HTR-8/SVneo (cell line): ENCODE measurements around the gene TREML1.
"Not testable (repeated sequence)": the region's sequence is repeated elsewhere in the genome, so short reads cannot be mapped to it uniquely, and the experiment has no call there.

Source experiments
- DNase-seq: peaks from one replicate; pipeline ENCODE4 v3.0.0; 2011; ENCODE audit warnings: low spot score, mixed read lengths; ENCODE audit not compliant: insufficient read length
- FAIRE-seq: peaks from 2 replicates; lab custom pipeline; 2011; peaks lifted over from hg19 to GRCh38; lab: Jason Lieb, UNC

The TREML1 gene, protein sequence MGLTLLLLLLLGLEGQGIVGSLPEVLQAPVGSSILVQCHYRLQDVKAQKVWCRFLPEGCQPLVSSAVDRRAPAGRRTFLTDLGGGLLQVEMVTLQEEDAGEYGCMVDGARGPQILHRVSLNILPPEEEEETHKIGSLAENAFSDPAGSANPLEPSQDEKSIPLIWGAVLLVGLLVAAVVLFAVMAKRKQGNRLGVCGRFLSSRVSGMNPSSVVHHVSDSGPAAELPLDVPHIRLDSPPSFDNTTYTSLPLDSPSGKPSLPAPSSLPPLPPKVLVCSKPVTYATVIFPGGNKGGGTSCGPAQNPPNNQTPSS

DNA sequence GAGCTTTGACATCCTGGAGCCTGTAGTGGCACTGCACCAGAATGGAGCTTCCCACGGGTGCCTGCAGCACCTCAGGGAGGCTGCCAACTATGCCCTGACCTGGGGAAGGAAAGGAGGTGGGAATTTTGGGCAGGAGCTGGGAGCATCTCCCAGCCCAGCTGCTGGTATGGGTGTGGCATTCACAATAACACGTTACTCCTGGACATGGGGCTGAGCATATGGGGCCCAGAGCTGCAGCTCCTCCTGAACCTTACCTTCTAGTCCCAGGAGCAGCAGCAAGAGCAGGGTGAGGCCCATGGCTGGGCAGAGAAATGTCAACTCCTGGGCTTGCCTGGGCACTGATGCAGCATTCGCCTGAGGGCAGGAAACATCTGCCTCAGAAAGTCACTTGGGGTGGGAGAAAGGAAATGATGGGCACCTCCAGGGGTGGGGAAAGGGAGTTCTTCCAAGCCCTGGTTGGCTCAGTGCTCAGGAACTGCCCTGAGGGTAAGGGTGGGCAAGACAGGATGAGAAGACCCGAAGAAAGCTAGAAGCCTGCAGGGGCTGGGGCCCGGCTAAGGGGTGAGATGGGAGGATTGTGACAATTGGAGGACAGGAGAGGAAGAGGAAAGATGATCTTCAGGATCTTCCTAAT, at the start of gene TREML1:
TSS of gene TREML1 (minus strand) at position 356 of the 634 bp plus-strand sequence. CDS start at position 297, 59 bp downstream.
- FAIRE-seq = no peak
- no peak for DNase-seq

DNA sequence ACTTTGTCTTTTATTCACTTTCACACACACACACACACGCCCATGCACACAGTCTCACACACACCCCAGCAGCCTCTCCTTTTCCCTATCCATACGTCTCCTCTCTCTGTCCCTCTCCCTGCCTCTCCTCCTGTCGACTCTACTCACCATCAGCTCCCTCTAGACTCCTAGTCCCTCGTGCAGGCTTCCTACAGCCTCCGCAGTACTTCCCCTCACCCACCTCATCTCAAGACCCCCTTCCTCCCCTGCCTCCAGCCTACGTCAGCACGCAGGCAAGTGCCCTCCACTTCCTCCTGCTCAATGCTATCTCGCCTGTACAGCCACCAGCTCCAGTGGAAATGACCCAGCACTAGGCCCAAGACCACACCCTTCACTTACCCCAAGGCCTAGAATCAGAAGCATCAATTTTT, 47.6 kb upstream of the TREML1 start:
- DNase-seq (no peak), FAIRE-seq (no peak)

DNA sequence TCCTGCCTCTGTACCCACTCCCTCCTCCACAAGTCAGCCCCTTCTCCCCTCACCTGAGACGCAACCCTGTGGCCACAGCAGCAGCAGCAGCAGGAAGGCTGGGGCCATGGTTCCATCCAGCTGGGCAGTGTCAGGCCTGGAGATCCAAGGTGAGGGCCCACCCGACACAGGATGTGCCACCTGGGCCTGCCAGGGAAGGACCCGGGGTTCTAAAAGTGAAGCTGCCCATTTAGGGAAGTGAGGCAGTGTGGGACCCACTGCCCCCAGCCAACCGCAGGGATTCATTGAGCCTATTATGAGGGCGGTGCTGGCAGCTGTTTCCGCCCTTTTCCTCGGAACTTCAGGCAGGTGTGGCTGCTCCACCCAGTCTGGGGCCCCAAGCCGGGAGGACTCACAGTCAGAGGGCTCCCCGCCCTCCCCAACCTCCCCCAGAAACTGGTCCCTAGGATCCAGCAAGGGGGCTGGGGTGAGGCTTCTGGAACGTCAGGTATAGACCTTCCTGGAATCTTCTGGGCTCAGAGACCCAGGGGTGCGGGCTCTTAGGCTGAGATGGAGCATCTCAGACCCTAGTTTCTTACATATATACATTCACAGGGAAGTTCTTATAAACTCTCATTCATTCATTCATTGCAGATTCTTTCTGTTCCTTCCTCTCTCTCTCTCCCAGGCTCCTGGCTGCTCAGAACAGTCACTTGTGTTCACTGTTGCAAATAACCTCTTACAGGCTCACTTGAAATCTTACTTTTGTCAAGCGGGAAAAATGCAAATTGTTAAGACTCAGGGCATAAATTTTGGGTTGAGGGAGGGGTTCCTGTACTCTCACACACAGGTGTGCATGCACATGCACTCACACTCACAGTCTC, 47.0 kb upstream of the TREML1 start, which contains the start of gene TREML2:
TSS of gene TREML2 (minus strand) at position 249 of the 863 bp plus-strand sequence. CDS start at position 108, 141 bp downstream.
- FAIRE-seq (no peak), DNase-seq (no peak)

DNA sequence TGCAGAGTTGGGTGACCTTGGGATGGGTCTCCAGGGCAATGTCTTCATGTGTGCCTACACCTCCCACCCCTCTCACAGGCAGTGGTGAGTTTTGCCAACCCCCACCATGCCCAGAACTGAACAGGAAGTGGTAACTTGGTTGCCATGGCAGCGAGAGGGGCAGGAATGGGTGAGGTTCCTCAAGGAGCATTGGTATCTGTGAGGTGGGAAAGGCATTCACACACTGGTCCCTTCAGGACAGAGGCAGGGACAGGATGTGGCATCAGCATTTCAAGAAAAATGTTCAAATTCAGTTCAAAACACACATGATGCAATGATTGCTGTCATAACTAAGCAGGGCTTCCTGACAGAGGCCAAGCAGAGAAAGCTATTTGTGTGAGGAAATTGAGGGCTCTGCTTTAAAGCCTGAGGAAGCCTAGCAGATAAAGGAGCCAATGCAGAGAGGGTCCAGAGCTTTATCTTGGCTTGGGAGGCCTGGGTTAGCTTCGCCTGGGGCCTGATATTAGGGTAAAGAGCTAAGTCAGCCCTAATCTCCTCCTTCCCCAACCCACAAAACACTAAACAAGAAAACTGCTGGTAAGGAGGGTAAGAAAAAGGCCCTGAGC, 46.3 kb upstream of the TREML1 start:
- FAIRE-seq = no peak
- DNase-seq = no peak

DNA sequence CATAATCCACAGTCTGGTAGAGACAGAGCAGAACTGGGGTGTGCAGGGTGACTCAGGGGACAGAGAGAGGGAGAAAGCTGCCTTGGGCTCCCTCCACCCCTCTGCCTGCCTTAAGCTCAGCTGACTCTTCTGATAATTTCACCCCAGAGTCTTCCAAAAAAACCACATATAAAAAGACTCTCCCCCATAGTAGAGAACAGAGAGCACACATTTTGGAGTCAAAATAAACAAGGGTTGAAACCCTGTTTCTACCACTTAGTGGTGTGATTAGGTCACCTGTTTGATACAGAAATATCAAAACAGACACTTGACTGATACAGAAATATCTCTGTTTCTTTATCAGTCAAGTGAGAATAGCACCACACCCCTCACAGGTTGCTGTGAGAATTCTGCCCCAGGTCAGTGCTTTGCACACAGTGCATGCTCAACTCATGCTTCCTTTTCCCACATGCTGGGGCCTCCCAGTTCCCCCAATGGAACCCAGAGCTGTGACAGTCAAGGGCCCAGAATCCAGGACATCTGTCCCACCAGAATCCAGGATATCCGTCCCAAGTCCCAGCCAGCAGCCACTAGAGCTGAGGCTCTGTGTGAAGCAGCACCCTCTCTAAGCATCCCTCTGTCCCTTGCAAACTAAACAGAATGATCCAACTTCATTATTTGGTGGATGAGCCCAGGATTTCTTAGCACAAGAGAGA, 45.6 kb upstream of the TREML1 start:
- FAIRE-seq (no peak), DNase-seq (no peak)

DNA sequence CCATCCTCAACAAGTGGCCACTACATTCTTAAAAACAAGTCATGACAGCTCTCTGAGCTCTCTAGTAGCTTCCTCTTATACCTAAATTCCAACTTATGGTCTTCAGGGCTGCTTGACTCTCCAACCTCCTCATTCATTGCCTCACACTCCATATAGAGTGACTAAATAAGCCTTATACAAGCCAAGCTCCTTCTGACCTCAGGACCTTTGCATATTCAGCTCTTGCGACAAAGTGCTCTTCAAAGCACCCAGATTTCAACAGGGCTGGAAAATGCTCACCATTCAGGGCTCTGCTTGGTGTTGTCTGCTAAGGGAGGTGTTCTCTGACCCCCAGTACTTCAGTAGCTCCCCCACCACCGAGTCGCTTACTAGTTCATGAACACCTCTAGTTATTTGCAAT, 43.1 kb upstream of the TREML1 start:
- no peak for FAIRE-seq

DNA sequence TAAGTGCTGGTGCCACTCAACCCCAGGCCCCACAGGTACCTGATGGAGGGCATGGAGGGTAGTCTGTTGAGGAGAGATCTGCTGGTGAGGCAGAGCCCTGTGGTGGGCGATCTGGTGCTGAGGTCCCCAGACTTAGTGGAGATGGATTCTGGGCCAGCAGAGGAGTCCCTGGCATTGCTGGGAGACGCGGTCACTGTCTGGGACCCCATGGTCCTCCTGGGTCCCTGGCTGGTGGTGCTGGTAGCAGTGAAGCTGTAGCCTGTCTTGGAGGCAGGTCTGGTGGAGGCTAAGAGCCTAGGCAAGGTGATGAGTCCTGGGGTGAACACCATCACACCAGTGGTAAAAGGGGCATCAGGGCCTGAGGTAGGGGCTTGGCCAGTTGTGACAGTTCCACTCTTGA, 40.2 kb upstream of the TREML1 start:
- no peak for DNase-seq
- FAIRE-seq = no peak

More for the DNA sequence above, 43.1 kb upstream of the TREML1 start:
- DNase-seq = no peak

DNA sequence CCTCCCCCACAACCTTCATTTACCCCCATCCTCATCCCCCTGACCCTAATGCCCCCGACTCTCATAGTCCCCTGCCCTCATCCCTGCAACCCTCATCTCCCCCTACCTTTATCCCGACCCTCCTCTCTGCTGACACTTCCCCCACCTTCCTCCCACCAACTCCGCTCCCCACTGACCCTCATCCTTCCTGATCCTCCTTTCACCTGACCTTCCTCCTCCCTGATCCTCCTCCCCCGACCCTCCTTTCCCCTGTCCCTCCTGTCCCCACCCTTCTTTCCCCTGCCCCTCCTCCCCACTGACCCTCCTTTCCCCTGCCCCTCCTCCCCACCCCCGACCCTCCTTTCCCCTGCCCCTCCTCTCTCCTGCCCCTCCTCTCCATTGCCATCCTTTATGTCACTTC, 39.7 kb upstream of the TREML1 start:
- FAIRE-seq (no peak), DNase-seq (no peak)

DNA sequence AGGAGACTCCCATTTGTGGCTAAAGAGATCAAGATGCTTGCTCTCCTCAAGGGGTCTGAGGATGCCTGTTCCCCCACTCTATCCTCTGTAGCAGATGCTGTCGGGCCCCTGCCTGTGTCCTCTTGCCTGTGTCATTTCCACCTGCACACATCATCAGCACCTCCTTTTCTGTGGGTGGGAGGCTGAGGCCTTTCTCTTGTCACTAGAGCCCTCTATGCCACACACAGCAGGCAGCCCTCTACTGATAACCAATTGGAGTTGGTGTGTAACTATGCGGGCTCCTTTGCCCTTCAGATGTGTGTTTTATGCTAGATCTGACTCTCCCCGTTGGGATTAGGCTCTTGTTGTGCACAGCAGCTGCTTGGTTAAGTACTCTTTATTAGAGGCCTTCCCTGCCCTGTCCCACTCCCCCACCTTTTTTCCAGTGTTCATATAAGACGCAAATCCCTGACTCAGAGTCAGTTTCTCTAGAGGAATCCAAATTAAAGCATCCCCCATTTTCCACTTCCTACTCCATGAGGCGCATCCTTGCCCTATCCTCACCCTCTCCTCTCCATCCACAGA, 39.1 kb upstream of the TREML1 start:
- FAIRE-seq (no peak), DNase-seq (no peak)

DNA sequence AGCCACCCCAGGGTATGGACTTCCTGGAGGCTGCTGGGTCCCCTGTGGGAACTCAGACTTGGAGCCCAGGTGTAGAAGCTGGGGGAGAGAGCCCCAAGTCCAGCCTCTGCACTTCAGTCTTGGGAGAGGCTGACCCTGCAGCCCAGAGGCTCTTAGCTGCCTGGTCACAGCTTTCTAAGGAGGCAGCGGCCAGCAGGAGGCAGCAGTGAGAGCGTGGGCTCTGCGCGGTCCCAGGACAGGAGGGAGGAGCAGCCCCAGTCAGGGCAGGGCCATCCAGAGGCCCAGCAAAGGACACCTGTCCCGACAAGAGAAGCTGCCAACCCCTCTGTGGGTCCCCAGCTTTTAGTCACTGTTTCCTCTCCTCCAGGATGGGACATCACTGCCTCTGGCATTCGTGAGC, 37.4 kb upstream of the TREML1 start:
- peak; percentile 33 for DNase-seq
- FAIRE-seq = no peak

DNA sequence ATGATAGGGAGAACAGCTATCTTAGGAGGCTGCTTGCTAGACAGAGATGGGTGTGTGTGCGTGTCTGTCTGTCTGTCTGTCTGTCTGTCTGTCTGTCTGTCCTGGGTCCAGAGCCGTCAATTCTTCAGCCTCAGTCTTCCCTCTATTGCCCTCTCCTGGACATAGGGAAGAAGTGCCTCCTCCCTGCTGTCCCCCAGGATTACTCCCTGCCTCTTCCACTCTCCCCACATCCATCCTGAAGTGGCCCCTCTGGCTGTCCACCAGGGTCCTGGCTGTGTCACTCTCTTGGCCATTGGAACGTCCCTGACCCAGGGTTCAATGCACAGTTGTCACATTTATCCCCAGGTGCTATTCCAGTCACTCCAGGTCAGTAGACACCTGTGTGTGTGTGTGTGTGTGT, 36.6 kb upstream of the TREML1 start:
- DNase-seq (no peak), FAIRE-seq (no peak)

DNA sequence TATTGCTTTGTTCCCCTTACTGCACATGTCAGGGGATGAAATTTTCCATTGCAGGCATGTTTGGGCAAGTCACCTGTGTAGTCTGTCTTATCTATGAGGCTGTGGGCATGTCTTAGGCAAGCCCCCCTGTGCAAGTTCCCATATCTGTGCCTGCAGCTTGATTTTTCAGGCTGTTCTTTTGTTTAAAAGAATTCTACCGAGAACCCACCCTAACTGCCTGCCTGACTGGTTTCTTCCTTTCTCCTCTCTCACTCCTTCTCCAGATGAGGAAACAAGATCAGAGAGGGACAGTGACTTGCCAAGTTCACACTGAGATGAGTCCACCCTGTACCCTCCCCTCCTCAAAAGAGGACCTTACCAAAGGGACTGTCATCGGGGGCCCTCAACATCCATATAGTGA, 35.8 kb upstream of the TREML1 start:
- DNase-seq = no peak
- FAIRE-seq = no peak

DNA sequence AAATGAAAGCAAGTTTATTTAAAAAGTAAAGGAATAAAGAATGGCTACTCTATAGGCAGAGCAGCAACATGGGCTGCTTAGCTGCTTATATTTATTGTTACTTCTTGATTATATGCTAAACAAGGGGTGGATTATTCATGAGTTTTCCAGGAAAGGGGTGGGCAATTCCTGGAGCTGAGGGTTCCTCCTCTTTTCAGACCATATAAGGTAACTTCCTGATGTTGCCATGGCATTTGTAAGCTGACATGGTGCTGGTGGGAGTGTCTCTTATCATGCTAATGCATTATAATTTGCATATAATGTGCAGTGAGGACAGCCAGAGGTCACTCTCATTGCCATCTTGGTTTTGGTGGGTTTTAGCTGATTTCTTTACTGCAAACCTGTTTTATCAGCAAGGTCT, 34.9 kb upstream of the TREML1 start:
- not testable (repeated sequence) for FAIRE-seq, DNase-seq

DNA sequence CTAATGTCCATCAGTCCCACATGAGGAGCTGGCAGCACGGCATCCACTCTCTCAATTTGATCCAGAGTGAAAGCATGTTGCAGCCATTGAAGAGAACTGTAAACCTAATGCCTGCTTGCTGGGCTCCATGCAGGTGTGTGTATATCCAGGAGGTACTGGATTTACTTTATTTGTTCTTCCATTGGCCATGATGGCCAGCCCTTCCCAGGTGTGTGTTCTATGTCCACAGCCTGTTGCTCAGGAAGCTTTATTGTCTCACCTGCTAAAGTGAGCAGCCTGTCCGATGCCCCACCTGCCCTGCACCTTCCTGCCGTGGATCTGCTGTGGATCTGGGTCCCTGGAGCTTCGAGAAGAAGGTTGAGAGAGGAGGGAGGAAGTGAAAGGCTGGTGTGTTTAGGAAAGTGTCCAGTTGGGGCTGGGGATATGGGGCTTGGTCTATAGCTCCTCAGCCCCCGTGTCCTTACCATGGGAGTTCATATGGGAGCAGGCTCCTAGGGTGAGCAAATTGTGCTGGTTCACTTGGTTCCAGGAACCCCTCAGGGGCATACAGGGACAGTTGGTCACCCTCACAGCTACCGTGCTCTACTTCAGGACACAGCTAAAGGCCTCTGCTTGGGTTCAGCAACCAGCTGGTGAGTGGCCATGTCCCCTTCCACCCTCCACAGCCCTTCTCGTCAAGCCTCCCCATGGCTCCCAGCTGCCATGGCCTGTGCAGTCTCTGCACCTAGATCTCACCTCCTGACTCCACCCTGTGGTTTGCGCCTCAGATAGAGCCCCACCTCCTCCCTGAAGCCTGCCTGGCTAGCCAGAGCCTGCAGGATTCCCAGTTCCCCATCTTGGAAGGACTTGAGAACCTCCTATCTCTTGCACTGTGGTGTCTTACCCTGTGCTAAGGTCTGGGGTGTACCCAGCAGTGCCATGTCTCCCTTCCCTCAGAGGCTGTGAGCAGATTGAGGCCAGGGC, 34.1 kb upstream of the TREML1 start:
- no peak for FAIRE-seq
- DNase-seq = no peak

DNA sequence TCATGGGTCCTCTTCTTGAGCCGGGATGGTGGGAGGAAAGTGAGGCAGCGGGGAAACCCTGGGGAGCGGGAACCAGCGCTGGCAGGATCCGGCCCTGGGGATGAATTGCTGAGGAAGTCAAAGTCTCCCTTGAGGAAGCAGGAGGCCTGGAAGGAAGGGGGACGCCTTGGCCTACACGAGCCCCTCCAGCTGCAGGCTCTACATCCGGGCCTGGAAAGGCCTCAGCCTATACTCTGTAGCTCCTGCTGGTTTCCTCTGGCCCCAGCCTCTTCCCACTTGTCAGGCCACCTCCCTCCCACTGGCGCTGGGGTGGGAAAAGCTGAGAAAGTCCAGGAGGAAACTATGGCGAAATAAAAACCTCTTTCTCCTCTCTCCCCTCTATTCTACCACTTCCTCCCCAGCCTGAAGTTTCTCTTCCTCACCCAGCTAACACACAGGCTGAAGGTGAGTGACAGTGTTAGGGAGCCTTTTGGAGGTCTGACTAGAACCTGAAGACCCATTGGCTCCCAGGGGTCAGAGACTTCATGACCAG, 31.9 kb upstream of the TREML1 start:
- FAIRE-seq (no peak), DNase-seq (no peak)

DNA sequence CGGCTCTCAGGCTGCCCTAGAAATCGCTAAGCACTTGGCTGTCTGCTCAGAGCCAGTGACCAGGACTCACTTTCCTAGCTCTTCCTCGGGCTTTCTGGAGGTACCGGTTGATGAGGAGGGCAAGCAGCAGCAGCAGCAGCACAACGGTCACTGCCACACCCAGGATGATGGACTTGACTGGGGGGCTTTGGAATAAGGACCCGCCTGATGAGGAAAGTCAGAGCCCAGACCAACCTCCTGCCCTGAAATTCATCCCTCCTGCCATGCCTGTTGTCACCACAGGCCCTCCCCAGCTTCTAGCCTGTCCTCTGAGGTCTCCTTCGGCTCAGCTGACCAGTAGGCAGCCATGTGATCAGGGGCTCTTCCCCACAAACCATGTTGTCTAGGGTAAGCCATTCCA, 30.6 kb upstream of the TREML1 start:
- DNase-seq (no peak), FAIRE-seq (no peak)

DNA sequence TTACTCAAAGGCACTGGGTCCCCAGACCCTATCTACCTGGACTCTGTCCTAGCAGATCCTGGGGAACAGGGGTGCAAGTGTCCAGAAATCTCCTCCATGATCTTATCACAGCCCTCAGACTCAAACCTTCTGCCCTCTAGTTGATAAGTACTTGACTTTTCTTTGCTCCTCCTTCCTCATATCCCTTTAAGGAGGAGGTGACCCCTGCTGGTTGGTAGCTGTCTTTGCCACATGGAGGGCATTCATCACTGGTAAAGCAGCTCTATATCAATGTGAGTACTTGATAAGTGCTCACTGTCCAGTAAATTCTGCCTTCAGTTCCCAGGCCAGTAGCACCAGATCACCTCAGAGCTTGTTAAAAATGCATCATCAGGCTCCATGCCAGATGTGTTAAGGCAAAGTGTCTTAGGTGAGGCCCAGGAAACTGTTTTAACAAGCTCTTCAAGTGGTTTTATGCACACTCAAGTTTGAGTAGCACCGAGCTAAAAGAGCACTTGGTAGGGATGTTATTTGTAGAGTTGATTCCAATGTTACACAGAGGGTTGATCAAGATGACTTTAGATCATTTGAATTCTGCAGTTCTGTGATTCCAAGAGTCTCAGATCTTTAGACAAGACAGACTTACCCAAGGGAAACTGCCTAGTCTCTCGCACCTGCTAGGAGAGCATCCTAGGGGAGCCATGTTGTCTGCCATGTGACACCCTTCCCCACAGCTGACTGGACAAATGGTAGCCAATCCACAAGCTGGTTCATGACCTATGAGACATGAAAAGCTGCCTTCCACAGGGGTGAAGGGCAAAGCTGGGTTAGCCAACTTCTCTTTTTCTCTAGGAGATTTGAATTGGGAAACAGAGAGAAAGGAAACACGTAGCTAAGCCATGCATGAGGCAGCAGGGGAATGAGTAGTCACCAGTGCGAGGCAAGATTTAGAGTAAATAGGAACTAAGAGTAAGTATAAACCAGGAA, 28.2 kb upstream of the TREML1 start:
- FAIRE-seq = peak; percentile 95
- peak; percentile 69 for DNase-seq
